Measurements from ENCODE around the gene CRIP1. TPM values are rescaled to one million over a fixed set of nuclear protein-coding genes. Genes with fewer than 3 reads are reported as not detected.

CRIP1 gene
- total RNA-seq, 1 experiment from 2014 or later, result 6.9 TPM

GRCh38 chr14:105501504-105502291 is 15.0 kb downstream of the CRIP1 start:
- Histone ChIP-seq H2AFZ (ENCODE audit: low read length) (no peak overlapping the region), H4K91ac (ENCODE audit: insufficient read length, low read depth, low read length) (no peak overlapping the region), H2BK5ac (ENCODE audit: insufficient read length, low read length) (no peak overlapping the region), H4K20me1 (ENCODE audit: control insufficient read depth, insufficient read depth, insufficient read length) (no peaks in the 10 kb centered on the region), H3K14ac (ENCODE audit: insufficient read depth, low read length) (no peak overlapping the region; the same call in 1 of the 2 replicates), H3K18ac (ENCODE audit: insufficient read length, low read depth, low read length) (no peak overlapping the region), H2BK12ac (ENCODE audit: insufficient read length, low read depth, low read length) (no peak overlapping the region), H3K79me2 (ENCODE audit: insufficient read depth, low read length) (no peaks in the 10 kb centered on the region), H3K9ac (ENCODE audit: extremely low read depth, insufficient read length, low read length) (no peak overlapping the region), H3K23ac (ENCODE audit: insufficient read length, low read depth, low read length) (no peak overlapping the region), H3K27me3 (ENCODE audit: insufficient read depth, low read length) (no peaks in the 10 kb centered on the region), H2AK5ac (ENCODE audit: insufficient read length, low read length) (no peak overlapping the region), H3K4me1 (ENCODE audit: insufficient read depth, low read length) (no peaks in the 10 kb centered on the region), H3K4ac (ENCODE audit: low read depth, low read length) (no peak overlapping the region), H2BK15ac (ENCODE audit: low read depth, low read length) (no peak overlapping the region), H3K23me2 (ENCODE audit: insufficient read length, low read depth, low read length, poor library complexity, severe bottlenecking) (peaks cover 2% of the 10 kb centered on the region), H3K56ac (ENCODE audit: insufficient read length, low read depth, low read length) (no peak overlapping the region), H3K9me3 (ENCODE audit: control insufficient read depth, low read depth, low read length) (no peaks in the 10 kb centered on the region), H3K4me2 (ENCODE audit: insufficient read depth, insufficient read length, low read length) (no peak overlapping the region), H2BK20ac (ENCODE audit: low read depth, low read length, poor library complexity, severe bottlenecking) (no peak overlapping the region), H2BK120ac (ENCODE audit: low read depth, low read length, poor library complexity, severe bottlenecking) (no peak overlapping the region), H3T11ph (ENCODE audit: low read length) (no peak overlapping the region), H4K5ac (ENCODE audit: insufficient read length, low read depth, low read length) (no peak overlapping the region), H3K79me1 (ENCODE audit: insufficient read depth, low read depth, low read length, poor library complexity, severe bottlenecking) (no peaks in the 10 kb centered on the region), H3K27ac (ENCODE audit: insufficient read length, low read depth, low read length) (no peak overlapping the region), H4K8ac (replicated peaks; ENCODE audit: insufficient read length, low read depth, low read length) (no peak overlapping the region)
- Mint-ChIP-seq H3K36me3 (ENCODE audit: insufficient read depth in 1 of 3, low read depth in 3 of 3) (no peaks in the 10 kb centered on the region; a peak in 1 of 7 replicates), H3K4me3 (no peak overlapping the region; a peak in 1 of 5 replicates), H3K27me3 (ENCODE audit: low read depth) (peaks cover 2% of the 10 kb centered on the region; the same call in 1 of the 2 replicates), H3K4me1 (peaks cover 0 to 4% of the 10 kb centered on the region in 2 experiments; a peak in 2 of 4 replicates), H3K9me3 (peaks cover 0 to 4% of the 10 kb centered on the region in 2 experiments; a peak in 1 of 5 replicates), H3K27ac (no peak overlapping the region; a peak in 1 of 7 replicates)
- no peak for TF ChIP-seq CTCF (conservative IDR thresholded peaks at IDR 0.05)
- DNase-seq, result no peak
- WGBS (ENCODE audit: extremely low coverage, insufficient read length, low lambda C conversion rate), result no CpG with 5 or more reads among the region's 13 CpGs
